AG10803 (cell line): Measurements from ENCODE around the gene MCF2L2.

Experiments
- DNase-seq: peaks from one replicate; pipeline ENCODE4 v3.0.0; 2010; ENCODE audit warnings: low read depth
- H3K4me3 ChIP-seq: 2 replicates; pipeline ENCODE4 v1.5.1; 2011; ENCODE audit warnings: mild to moderate bottlenecking, low read length, control low read depth
- TF ChIP-seq, protein P1 (sequence below): conservative IDR thresholded peaks from 2 replicates; pipeline ENCODE4 v1.5.1; 2011; ENCODE audit warnings: mild to moderate bottlenecking, low read length, control low read depth, inconsistent platforms

The MCF2L2 gene

DNA sequence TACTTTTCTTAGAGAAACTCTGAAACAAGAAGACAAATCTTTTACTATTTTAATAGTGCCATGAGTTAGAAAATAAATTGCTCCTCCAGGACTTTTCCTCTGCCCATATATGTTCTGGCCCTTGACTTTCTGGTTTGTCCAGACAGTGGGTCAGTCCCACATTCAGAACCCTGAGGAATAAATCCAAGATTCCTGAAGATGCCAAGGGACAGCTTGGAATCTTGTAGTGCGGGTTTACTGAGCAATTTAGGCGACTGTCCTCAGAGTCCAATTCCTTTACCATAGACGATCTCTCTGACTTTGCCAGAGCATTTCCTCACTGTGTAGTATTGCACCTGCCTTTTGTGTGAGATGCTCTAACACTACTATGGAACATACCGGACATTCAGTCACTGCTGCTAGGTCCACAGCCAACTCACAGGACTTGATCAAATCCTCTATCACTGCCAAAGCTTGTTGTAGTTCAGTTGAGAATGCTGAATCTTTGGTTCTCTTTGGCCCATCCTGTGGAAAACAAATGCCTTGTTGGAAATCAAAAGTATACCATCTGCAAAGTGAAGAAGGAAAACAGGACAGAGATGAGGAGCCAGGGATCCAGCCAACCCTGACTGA is 212.7 kb downstream of the MCF2L2 start:
- no peak for DNase-seq
- TF ChIP-seq, protein P1, sequence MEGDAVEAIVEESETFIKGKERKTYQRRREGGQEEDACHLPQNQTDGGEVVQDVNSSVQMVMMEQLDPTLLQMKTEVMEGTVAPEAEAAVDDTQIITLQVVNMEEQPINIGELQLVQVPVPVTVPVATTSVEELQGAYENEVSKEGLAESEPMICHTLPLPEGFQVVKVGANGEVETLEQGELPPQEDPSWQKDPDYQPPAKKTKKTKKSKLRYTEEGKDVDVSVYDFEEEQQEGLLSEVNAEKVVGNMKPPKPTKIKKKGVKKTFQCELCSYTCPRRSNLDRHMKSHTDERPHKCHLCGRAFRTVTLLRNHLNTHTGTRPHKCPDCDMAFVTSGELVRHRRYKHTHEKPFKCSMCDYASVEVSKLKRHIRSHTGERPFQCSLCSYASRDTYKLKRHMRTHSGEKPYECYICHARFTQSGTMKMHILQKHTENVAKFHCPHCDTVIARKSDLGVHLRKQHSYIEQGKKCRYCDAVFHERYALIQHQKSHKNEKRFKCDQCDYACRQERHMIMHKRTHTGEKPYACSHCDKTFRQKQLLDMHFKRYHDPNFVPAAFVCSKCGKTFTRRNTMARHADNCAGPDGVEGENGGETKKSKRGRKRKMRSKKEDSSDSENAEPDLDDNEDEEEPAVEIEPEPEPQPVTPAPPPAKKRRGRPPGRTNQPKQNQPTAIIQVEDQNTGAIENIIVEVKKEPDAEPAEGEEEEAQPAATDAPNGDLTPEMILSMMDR: no peak
- H3K4me3 ChIP-seq: no peak overlapping the region

DNA sequence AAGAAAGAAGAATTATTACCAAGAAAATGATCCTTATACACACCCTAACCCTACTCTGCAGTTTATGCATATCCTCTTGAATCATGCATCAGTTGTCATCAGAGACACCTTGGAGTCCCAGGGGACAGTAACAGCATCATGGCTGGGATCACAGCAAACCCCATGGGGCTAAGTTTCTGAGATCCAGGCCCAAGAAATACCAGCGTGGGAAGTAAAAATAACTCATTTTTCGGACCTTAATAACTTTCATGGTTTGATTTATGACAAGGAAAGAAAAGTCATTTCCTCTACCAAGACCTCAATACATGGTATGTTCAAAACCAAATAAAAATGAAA is 214.2 kb downstream of the MCF2L2 start:
- no peak overlapping the region for H3K4me3 ChIP-seq
- TF ChIP-seq, protein P1: no peak
- no peak for DNase-seq

DNA sequence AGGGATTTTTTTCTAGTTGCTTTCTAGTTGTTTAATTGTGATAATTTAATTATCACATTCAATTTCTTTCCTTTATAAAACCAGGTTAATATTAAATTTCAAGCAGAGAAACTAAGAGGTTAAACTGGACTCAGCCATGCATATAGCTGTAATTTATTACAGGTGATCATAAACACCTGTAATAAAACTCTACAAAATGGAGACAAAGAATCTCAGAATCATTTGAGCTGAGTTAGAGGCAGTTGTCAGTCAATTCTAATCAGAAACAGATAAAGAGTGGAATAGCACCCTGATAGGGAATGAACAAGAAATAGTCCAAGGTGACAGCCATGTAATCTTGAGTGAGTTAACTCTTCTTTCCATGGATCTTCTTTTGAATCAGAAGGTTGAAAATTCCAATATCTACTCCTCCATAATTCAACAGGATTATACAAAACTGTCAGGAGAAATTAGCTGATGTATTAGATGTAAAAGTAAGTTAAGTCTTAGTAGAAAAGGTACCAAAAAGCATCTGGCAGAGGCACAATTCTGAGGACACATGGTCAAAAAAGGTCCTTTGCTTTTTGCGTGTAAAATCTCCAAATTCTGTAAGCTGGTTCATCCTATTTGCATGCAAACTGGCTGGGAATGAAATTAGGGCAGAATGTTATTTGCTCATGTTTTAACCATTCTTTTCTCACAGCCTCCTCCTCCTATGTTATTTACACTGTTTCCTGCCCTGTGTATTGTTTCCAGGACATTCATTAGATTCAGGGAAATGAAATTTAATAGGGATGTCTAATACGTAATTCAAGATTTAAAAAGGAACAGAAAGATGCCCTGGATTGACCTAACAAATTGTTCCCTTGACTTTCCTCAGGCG is 214.8 kb downstream of the MCF2L2 start:
- no peak for DNase-seq
- no peak overlapping the region for H3K4me3 ChIP-seq
- TF ChIP-seq, protein P1: no peak

DNA sequence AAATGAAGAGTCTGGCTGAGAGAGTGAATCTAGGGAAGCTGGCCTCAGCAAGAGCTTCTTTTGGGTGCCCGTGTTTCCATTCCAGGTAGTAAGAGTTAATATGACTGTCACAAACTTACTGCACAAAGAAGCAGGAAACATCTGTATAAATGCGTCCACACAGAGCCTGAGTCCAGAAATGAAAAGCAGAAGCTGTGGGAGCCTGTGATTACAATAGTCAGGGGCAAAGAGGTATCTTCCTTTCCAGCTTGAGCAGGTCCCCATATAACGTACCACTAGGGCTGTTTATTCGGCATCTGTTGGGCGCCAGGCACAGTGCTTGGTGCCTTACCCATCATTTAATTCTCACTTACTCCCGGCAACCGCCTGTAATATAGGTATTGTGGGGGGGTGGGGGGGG is 215.9 kb downstream of the MCF2L2 start:
- DNase-seq: no peak
- TF ChIP-seq, protein P1: no peak
- H3K4me3 ChIP-seq: no peak overlapping the region

DNA sequence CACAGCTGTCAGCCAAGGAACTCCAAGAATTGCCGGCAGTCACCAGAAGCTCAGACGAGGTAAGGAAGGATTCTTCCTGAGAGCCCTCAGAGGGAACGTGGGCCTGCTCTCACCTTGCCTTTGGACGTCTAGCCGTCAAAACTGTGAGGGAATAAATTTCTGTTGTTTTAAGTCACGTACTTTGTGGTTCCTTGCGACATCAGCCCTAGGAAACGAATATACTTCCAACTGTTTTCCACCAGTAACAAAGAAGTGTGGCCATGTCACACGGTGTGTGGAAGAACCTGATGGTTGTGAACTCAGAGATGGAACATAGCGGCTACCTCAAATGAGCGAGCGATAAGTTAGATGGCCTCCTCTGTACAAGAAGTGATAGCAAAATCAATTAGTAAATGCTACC is 216.3 kb downstream of the MCF2L2 start:
- TF ChIP-seq, protein P1: no peak
- no peak for DNase-seq
- no peak overlapping the region for H3K4me3 ChIP-seq

DNA sequence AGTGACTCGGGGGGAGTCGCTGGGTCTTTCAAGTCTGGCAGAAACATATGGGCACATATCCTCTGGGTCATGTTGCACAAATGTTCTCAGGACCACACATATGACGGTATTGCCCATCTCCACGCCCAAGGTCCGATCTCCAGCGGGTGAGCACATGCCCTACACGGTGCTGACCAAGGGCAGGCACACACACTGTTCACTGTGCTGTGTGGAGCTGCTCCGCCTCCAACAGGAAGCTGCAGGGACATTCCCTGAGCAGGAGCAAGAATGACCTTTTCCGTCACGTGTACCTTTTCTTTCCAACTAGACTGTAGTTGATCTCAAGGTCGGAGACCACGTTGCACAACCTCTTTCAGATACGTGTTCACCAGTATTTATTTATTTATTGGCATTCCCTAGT is 217.1 kb downstream of the MCF2L2 start:
- DNase-seq: no peak
- TF ChIP-seq, protein P1: no peak
- no peak overlapping the region for H3K4me3 ChIP-seq

DNA sequence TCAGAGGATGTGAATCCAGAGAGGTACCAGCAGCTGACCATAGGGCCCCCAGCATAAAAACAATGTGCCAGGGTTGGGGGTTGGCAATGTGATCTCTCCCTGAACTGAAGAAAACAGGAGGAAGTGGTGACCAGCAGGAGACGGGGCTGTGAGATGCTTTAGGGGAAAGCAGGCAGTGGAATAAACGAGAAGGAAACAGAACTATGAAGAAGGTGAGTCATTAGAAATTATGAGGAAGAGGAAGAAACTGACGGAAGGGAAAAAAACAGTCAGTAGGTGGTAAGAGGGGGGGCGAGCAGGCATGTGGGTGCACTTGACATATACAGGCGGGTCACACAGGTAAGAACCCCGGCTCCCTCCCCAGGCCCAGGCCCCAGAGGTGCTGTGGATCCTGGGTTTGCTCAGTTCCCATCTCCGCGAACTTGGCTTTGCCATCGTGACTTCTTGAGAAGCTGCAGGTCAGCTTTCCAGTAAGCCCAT is 217.5 kb downstream of the MCF2L2 start:
- TF ChIP-seq, protein P1: no peak

More for the DNA sequence above, 217.5 kb downstream of the MCF2L2 start:
- no peak for DNase-seq
- no peak overlapping the region for H3K4me3 ChIP-seq
